ENCODE results near the gene RAD51B. TPM values are rescaled to one million over a fixed set of nuclear protein-coding genes. Genes with fewer than 3 reads are reported as not detected.

RAD51B gene
- total RNA-seq, 2 experiments from 2014 or later: 27.4 to 31.6 TPM

DNA sequence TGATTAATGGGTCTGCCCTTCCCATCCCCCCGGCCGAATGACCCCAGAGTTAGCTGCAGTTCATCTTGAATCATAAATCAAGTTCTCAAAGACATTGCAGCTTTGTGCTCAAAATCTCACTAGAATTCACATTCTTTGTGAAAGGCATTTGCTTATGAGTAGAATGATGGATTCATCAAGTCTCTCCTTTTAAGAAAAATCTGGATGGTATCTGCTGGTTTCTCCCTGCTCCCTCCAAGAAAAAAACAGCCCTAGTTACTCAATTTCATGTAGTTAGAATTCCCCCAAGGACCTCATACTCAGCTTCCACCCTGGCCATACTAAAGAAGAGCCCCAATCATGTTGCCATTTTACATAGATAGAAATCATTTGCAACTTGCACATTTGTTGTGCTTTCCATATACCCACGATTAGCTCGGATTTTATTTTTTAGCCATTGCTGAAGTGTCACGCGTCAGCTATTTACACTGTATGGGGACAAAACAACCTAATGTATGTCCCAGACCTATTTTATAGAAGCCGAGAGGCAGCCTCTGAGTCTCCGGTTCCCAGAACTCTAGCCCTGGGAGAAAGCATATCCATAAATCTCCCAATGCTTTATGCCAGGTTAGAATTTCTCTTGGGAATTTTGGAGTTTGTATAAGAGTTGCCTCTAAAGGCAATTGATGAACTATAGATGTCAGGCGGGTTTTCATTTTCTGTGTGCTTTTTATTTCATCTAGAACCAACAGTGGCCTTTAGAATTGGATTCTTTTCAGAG is 673.8 kb downstream of the RAD51B start:
- no peak overlapping the region for H3K27ac Mint-ChIP-seq
- no peaks in the 10 kb centered on the region for H3K9me3 Mint-ChIP-seq
- H3K27me3 Mint-ChIP-seq: no peaks in the 10 kb centered on the region
- no peak overlapping the region for H3K4me3 Mint-ChIP-seq
- H3K36me3 Mint-ChIP-seq: no peaks in the 10 kb centered on the region
- H3K4me1 Mint-ChIP-seq: peaks cover 25% of the 10 kb centered on the region
- no peak for DNase-seq

DNA sequence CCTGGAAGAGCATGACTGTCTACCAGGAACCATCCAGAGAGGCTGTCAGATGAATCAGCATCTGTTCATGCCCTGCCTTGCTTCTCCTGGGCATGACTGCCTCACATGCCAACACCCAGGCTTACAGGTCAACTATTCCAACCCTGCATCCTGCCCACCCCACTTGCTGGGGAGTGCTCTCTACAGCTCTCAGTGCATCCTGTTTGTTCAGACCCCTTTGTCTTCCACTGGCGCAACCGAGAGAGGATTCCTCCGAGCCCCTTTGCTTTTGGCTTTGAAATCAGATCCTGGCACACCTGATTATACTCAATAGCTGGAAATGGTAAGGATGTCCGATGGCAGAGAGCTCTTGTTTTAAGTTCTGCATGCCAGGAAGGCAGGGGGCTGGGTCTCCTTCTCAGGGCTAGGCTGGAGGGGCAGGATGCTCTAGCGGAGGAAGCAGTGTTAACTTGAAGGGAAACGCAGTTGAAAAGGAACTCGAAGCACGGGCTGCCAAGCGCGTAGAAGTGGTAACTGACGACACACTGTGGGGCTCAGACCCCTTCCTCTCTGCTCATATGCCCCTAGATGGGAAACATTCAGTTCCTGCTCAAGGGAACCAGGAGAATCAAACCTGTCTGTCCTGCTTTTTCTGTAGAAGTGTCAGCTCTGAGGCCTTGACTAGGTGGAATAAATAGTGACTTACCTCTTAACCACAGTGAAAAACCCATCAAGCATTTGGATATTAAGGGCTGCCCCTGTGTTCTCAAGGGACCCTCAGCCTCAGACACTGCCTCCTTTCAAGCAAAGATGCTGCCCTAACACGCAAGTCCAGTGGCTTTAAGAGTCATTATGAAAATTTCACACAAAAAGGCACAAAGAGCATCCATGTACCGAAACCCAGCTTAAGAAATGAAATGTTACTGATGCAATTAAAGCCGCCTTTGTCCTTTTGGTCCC is 675.8 kb downstream of the RAD51B start:
- H3K4me3 Mint-ChIP-seq: no peak overlapping the region
- H3K4me1 Mint-ChIP-seq: peaks cover 22% of the 10 kb centered on the region
- no peaks in the 10 kb centered on the region for H3K9me3 Mint-ChIP-seq
- no peak for DNase-seq
- H3K27me3 Mint-ChIP-seq: no peaks in the 10 kb centered on the region
- no peaks in the 10 kb centered on the region for H3K36me3 Mint-ChIP-seq
- H3K27ac Mint-ChIP-seq: no peak overlapping the region

- Mint-ChIP-seq H3K36me3 (no peaks in the 10 kb centered on the region), H3K9me3 (no peaks in the 10 kb centered on the region), H3K4me1 (peaks cover 25% of the 10 kb centered on the region), H3K4me3 (no peak overlapping the region), H3K27me3 (no peaks in the 10 kb centered on the region), H3K27ac (no peak overlapping the region)
- no peak for DNase-seq
These were observed 677.4 kb downstream of the RAD51B start for GRCh38 chr14:68497011-68497410.

- peaks cover 36% of the 10 kb centered on the region for H3K4me1 Mint-ChIP-seq
- no peaks in the 10 kb centered on the region for H3K9me3 Mint-ChIP-seq
- no peak overlapping the region for H3K4me3 Mint-ChIP-seq
- no peak overlapping the region for H3K27ac Mint-ChIP-seq
- peaks cover 2% of the 10 kb centered on the region for H3K36me3 Mint-ChIP-seq
- no peaks in the 10 kb centered on the region for H3K27me3 Mint-ChIP-seq
- no peak for DNase-seq
These were observed 679.9 kb downstream of the RAD51B start for GRCh38 chr14:68499451-68499850.

- no peak for DNase-seq
- no peaks in the 10 kb centered on the region for H3K9me3 Mint-ChIP-seq
- H3K36me3 Mint-ChIP-seq: peaks cover 2% of the 10 kb centered on the region
- H3K4me1 Mint-ChIP-seq: peaks cover 26% of the 10 kb centered on the region
- no peak overlapping the region for H3K4me3 Mint-ChIP-seq
- H3K27me3 Mint-ChIP-seq: no peaks in the 10 kb centered on the region
- no peak overlapping the region for H3K27ac Mint-ChIP-seq
These were observed 681.6 kb downstream of the RAD51B start for GRCh38 chr14:68501171-68501570.

DNA sequence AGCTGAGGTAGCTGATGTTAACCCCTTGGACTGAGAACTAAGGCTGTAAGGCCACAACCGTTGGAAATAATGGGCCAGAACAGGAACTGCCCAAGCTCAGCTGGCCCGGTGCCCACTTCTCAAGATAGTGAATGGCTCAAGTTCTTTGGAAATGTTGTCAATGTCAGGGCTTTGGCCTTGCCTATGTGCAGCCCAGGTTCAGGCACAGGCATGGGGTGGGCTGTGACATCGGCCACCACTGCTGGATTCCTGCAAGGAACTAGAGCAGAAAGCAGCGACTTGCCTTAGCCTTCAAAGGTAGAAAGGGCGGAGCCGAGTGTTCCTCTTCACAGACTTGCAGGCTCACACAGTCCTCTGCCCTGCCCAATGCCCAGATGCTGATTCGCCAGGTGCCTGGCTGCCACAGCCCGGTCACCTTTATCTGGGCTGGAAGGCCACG is 682.1 kb downstream of the RAD51B start:
- H3K27me3 Mint-ChIP-seq: no peaks in the 10 kb centered on the region
- H3K4me1 Mint-ChIP-seq: peaks cover 27% of the 10 kb centered on the region
- H3K4me3 Mint-ChIP-seq: no peak overlapping the region
- no peaks in the 10 kb centered on the region for H3K9me3 Mint-ChIP-seq
- no peak for DNase-seq
- H3K27ac Mint-ChIP-seq: no peak overlapping the region
- H3K36me3 Mint-ChIP-seq: peaks cover 2% of the 10 kb centered on the region

- Mint-ChIP-seq H3K36me3 (peaks cover 2% of the 10 kb centered on the region), H3K4me3 (no peak overlapping the region), H3K4me1 (peaks cover 33% of the 10 kb centered on the region), H3K27ac (no peak overlapping the region), H3K9me3 (no peaks in the 10 kb centered on the region), H3K27me3 (no peaks in the 10 kb centered on the region)
- no peak for DNase-seq
These were observed 682.7 kb downstream of the RAD51B start for GRCh38 chr14:68502230-68502629.

GRCh38 chr14:68503186-68503825 is 683.7 kb downstream of the RAD51B start:
- no peak overlapping the region for H3K27ac Mint-ChIP-seq
- peaks cover 44% of the 10 kb centered on the region for H3K4me1 Mint-ChIP-seq

DNA sequence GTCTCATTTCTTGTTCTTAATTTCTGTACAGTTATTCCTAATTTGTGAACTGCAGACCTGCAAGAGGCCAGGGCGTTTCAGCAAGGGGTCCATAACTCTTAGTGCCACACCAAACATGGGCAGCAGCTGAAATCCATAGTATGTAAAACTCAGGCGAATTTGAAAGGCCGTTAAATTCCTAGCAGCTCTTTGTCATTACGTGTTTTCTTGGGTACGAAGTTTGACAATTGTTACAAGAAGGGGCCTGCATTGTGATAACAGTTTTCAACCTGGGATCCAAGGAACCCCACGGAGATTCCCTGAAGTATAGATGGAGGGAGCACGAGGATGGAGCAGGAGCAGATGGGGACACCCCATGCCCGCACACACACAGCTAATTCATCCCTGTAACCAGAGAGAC is 685.3 kb downstream of the RAD51B start:
- Mint-ChIP-seq H3K4me1 (peaks cover 46% of the 10 kb centered on the region), H3K36me3 (peaks cover 2% of the 10 kb centered on the region), H3K27ac (no peak overlapping the region), H3K27me3 (no peaks in the 10 kb centered on the region), H3K9me3 (no peaks in the 10 kb centered on the region), H3K4me3 (no peak overlapping the region)
- DNase-seq: no peak

More at GRCh38 chr14:68503186-68503825, 683.7 kb downstream of the RAD51B start:
- no peak for DNase-seq
- no peak overlapping the region for H3K4me3 Mint-ChIP-seq
- no peaks in the 10 kb centered on the region for H3K9me3 Mint-ChIP-seq
- H3K36me3 Mint-ChIP-seq: peaks cover 2% of the 10 kb centered on the region
- no peaks in the 10 kb centered on the region for H3K27me3 Mint-ChIP-seq

DNA sequence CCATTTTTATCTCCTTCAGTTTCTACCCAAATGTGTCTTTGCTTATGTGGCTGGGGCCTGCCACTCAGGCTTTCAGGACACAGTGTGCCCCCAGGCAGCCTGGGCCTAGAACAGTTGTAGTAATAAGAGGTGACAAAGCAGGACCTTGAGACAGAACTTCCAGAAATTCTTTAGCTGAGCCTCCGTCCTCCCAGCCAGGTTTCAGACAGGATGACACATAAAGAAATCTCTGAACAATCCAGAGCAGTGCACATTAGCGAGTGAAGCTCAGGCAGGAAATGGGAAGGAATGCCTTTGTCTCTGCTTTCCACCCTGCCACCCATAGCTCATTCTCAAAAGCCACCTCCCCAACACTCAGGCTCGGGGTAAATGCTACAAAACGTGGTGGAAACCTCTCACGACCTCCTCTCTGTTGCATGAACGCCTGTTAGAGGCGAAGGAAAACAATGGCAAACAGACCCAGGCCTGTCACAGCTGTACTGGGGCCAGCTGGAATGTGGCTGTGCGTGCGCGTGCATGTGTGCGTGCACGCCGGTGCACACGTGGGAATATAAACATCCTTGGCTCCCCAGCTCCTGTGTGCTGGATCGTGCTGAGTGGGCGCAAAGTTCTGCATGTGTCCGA is 686.6 kb downstream of the RAD51B start:
- peaks cover 2% of the 10 kb centered on the region for H3K36me3 Mint-ChIP-seq
- H3K27me3 Mint-ChIP-seq: no peaks in the 10 kb centered on the region
- H3K9me3 Mint-ChIP-seq: no peaks in the 10 kb centered on the region
- peak overlapping the region; percentile 73 for H3K27ac Mint-ChIP-seq
- H3K4me1 Mint-ChIP-seq: peaks cover 46% of the 10 kb centered on the region
- no peak overlapping the region for H3K4me3 Mint-ChIP-seq
- no peak for DNase-seq

GRCh38 chr14:68506645-68507419 is 687.3 kb downstream of the RAD51B start:
- H3K4me3 Mint-ChIP-seq: peak overlapping the region; percentile 12
- no peak for DNase-seq
- H3K27me3 Mint-ChIP-seq: no peaks in the 10 kb centered on the region
- H3K27ac Mint-ChIP-seq: peak overlapping the region; percentile 73
- H3K4me1 Mint-ChIP-seq: peaks cover 46% of the 10 kb centered on the region
- H3K36me3 Mint-ChIP-seq: peaks cover 2% of the 10 kb centered on the region
- H3K9me3 Mint-ChIP-seq: no peaks in the 10 kb centered on the region

DNA sequence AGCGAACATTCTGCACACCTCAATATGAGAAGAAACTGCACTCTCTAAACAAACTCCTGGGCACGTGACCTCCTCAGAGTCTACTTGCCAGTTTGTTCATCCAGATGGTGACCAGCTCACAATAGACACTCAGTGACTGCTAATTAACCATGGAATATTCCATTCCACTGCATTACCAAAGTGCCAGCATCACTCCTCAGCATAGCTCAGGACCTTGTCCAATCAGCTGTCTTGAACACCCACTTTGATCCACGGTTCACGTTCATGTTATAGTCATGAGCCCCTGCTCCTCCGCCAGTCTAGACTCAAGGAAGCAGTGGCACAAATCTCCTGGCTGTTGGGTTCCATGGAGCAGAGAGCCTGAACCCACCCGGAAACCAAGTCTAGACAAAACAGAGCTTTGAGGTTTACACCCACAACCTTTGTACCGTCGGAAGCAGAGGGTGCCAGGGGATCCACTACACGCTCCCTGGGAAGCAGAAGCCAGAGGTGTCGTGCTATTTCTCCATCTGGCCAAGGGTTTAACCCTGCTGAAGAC is 688.0 kb downstream of the RAD51B start:
- H3K27ac Mint-ChIP-seq: peak overlapping the region; percentile 73
- H3K4me3 Mint-ChIP-seq: peak overlapping the region; percentile 6
- peaks cover 47% of the 10 kb centered on the region for H3K4me1 Mint-ChIP-seq
- peaks cover 2% of the 10 kb centered on the region for H3K36me3 Mint-ChIP-seq
- no peaks in the 10 kb centered on the region for H3K27me3 Mint-ChIP-seq
- DNase-seq: no peak
- no peaks in the 10 kb centered on the region for H3K9me3 Mint-ChIP-seq

- Mint-ChIP-seq H3K9me3 (no peaks in the 10 kb centered on the region), H3K27ac (no peak overlapping the region), H3K36me3 (peaks cover 2% of the 10 kb centered on the region), H3K4me3 (no peak overlapping the region), H3K27me3 (no peaks in the 10 kb centered on the region), H3K4me1 (peaks cover 53% of the 10 kb centered on the region)
- DNase-seq: no peak
These were observed 689.0 kb downstream of the RAD51B start for GRCh38 chr14:68508581-68508980.
